GM06990 (cell line): ENCODE measurements around the gene ATOH8.
"Not testable (repeated sequence)": the region's sequence is repeated elsewhere in the genome, so short reads cannot be mapped to it uniquely, and the experiment has no call there.

Experiments
- DNase-seq: peaks from one replicate; pipeline ENCODE4 v3.0.0-alpha.2; 2011; ENCODE audit not compliant: insufficient read length; ENCODE audit errors: extremely low read depth
- H3K27me3 ChIP-seq: replicated peaks from 2 replicates; pipeline ENCODE4 v1.6.0; 2011; ENCODE audit warnings: low read length; ENCODE audit not compliant: control insufficient read depth, insufficient read depth
- H3K36me3 ChIP-seq: 2 replicates; pipeline ENCODE4 v1.5.1; 2011; ENCODE audit warnings: low read length; ENCODE audit not compliant: control insufficient read depth, insufficient read depth
- H3K4me3 ChIP-seq: replicated peaks from 2 replicates; pipeline ENCODE4 v1.5.1; 2011; ENCODE audit warnings: low read depth, mild to moderate bottlenecking, control low read depth, low read length
- CTCF ChIP-seq: IDR thresholded peaks from 2 replicates; pipeline ENCODE4 v1.5.1; 2011; ENCODE audit warnings: low read length, control low read depth, mild to moderate bottlenecking, inconsistent platforms; ENCODE audit not compliant: insufficient read depth, poor library complexity, severe bottlenecking

Gene ATOH8

DNA sequence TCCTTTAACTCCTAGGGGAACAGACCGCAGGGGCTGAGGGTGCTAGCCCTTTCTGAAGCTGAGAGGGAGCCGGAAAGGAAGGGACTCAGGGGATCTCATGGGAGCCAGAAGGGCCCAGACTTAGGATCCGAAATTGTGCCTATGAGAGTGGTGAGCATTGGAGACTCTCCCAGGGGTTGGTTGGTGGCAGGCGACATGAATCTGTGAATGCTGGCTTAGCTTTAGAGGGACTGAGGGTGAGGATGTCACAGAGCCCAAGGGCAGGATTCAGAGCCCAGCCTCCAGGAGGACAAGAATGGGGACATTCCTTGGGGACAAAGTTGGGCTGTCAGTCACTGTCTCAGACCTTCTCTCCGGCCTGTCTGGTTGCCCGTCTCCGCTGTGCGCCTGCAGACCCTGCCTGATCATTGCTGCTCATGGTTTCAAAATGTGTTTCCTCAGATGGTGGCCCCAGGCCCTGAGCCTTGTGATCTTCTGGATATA is 42.2 kb upstream of the ATOH8 start:
- DNase-seq = no peak
- Histone ChIP-seq H3K4me3 (no peak overlapping the region), H3K27me3 (no peaks in the 10 kb centered on the region; the same call in none of the 2 replicates), H3K36me3 (no peaks in the 10 kb centered on the region)
- TF ChIP-seq CTCF = no peak

DNA sequence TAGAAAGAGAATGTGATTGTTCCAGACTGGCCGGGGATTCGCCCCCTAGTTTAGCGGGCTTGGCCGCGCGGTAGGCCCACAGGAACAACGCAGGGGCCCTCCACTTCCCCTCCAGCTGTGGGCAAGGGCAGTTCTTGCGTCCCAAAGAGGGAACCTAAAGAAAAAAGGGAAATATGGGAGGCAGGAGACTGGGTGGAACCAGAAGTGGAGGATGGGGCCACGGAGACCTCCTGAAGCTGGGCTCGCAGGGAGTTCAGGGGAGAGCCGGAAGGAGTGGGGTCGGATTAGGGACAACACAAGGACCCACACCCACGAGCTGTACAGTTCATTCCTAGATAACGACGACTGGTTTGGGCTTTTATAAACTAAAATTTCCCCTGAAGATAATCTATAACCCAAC is 41.5 kb upstream of the ATOH8 start:
- H3K27me3 ChIP-seq = no peaks in the 10 kb centered on the region; the same call in none of the 2 replicates
- DNase-seq = no peak
- no peak overlapping the region for H3K4me3 ChIP-seq
- no peak for TF ChIP-seq CTCF
- no peaks in the 10 kb centered on the region for H3K36me3 ChIP-seq

GRCh38 chr2:85712849-85713612 is 40.8 kb upstream of the ATOH8 start:
- Histone ChIP-seq H3K27me3 (no peaks in the 10 kb centered on the region; the same call in none of the 2 replicates), H3K36me3 (no peaks in the 10 kb centered on the region), H3K4me3 (no peak overlapping the region)
- no peak for TF ChIP-seq CTCF
- DNase-seq = no peak

GRCh38 chr2:85713836-85714235 is 40.0 kb upstream of the ATOH8 start:
- H3K27me3 ChIP-seq = no peaks in the 10 kb centered on the region; the same call in none of the 2 replicates
- no peaks in the 10 kb centered on the region for H3K36me3 ChIP-seq
- H3K4me3 ChIP-seq = no peak overlapping the region
- no peak for DNase-seq
- no peak for TF ChIP-seq CTCF

- not testable (repeated sequence) for DNase-seq, H3K36me3 ChIP-seq, H3K27me3 ChIP-seq, H3K4me3 ChIP-seq
Measured at GRCh38 chr2:85714421-85714820, 39.4 kb upstream of the ATOH8 start.

DNA sequence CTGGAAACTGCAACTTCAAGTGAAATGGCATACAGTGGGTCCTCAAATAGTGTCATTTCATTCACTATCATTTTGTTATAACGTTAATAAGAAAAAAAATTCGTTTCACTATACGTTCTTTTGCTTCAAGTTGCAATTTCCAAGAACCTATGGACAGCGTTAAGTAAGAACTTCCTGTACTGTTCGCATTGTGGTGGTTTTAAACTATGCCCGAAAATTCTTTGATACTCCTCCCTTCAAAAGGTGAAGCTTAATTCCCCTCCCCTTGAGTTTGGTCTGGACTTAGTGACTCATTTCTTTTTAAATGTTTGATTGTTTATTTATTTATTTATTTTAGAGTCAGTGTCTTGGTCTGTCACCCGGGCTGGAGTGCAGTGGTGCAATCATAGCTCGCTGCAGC is 39.0 kb upstream of the ATOH8 start:
- Histone ChIP-seq H3K4me3 (no peak overlapping the region), H3K27me3 (no peaks in the 10 kb centered on the region; the same call in none of the 2 replicates), H3K36me3 (no peaks in the 10 kb centered on the region)
- no peak for TF ChIP-seq CTCF
- DNase-seq = no peak
